HG03565 (cell line): ENCODE results near the gene ST6GALNAC6.
"Not testable (repeated sequence)": the region's sequence is repeated elsewhere in the genome, so short reads cannot be mapped to it uniquely, and the experiment has no call there.

Experiments
- ATAC-seq: cut with Tn5 transposase; IDR thresholded peaks from one replicate; pipeline ENCODE4 v1.9.1; 2021; ENCODE audit warnings: mild to moderate bottlenecking, moderate library complexity; ENCODE audit not compliant: unreplicated experiment

Gene ST6GALNAC6

GRCh38 chr9:127841087-127841835, 58.1 kb downstream of the ST6GALNAC6 start:
- ATAC-seq: no peak

- ATAC-seq: no peak
Measured at GRCh38 chr9:127838375-127839078, 60.9 kb downstream of the ST6GALNAC6 start.

GRCh38 chr9:127837346-127837745, 62.1 kb downstream of the ST6GALNAC6 start:
- no peak for ATAC-seq

GRCh38 chr9:127836561-127836960, 62.8 kb downstream of the ST6GALNAC6 start:
- ATAC-seq: not testable (repeated sequence)

GRCh38 chr9:127835991-127836516, 63.3 kb downstream of the ST6GALNAC6 start:
- ATAC-seq: no peak
